NCI-H2107 (cell line): ENCODE results near the gene KRT5.
A peak's percentile ranks its signal among the peaks of the same experiment; 100 is the strongest.

ENCODE experiments used
- DNase-seq: peaks from one replicate; lab custom pipeline; 2025; lab: John Stamatoyannopoulos, UW

KRT5 gene

GRCh38 chr12:52519826-52520662 is at the start of gene KRT5:
Gene KRT5 (minus strand): TSS chr12:52520394. CDS start chr12:52520296, 98 bp downstream.
- no peak for DNase-seq

GRCh38 chr12:52568111-52568510 is 47.9 kb upstream of the KRT5 start:
- no peak for DNase-seq

- no peak for DNase-seq
Measured at GRCh38 chr12:52566847-52567291, 46.7 kb upstream of the KRT5 start.

- no peak for DNase-seq
Measured at GRCh38 chr12:52564582-52564981, 44.4 kb upstream of the KRT5 start.

- no peak for DNase-seq
Measured at GRCh38 chr12:52561880-52562449, 41.8 kb upstream of the KRT5 start.

- no peak for DNase-seq
Measured at GRCh38 chr12:52559979-52560378, 39.8 kb upstream of the KRT5 start.

- no peak for DNase-seq
Measured at GRCh38 chr12:52558781-52559445, 38.7 kb upstream of the KRT5 start.

GRCh38 chr12:52557476-52557875 is 37.3 kb upstream of the KRT5 start:
- DNase-seq: no peak

- no peak for DNase-seq
Measured at GRCh38 chr12:52555577-52555976, 35.4 kb upstream of the KRT5 start.

GRCh38 chr12:52552681-52553195 is 32.5 kb upstream of the KRT5 start, which contains the start of gene KRT71:
Gene KRT71 (minus strand): TSS chr12:52553145. CDS start chr12:52553077, 68 bp downstream.
- DNase-seq: no peak

- no peak for DNase-seq
Measured at GRCh38 chr12:52552055-52552454, 31.9 kb upstream of the KRT5 start.

GRCh38 chr12:52551216-52551865 is 31.1 kb upstream of the KRT5 start:
- no peak for DNase-seq

- no peak for DNase-seq
Measured at GRCh38 chr12:52546126-52546525, 25.9 kb upstream of the KRT5 start.

GRCh38 chr12:52543985-52544883 is 24.0 kb upstream of the KRT5 start:
- no peak for DNase-seq

- no peak for DNase-seq
Measured at GRCh38 chr12:52542785-52543318, 22.7 kb upstream of the KRT5 start.

- DNase-seq: no peak
Measured at GRCh38 chr12:52542157-52542556, 22.0 kb upstream of the KRT5 start.

GRCh38 chr12:52541709-52542108 is 21.5 kb upstream of the KRT5 start:
- no peak for DNase-seq

- DNase-seq: no peak
Measured at GRCh38 chr12:52540531-52540930, 20.3 kb upstream of the KRT5 start.

- DNase-seq: no peak
Measured at GRCh38 chr12:52539821-52540173, 19.6 kb upstream of the KRT5 start.

- peak; percentile 19 for DNase-seq
Measured at GRCh38 chr12:52539083-52539820, 19.1 kb upstream of the KRT5 start.
